ENCODE data around the gene TOP2B.

Gene TOP2B

DNA sequence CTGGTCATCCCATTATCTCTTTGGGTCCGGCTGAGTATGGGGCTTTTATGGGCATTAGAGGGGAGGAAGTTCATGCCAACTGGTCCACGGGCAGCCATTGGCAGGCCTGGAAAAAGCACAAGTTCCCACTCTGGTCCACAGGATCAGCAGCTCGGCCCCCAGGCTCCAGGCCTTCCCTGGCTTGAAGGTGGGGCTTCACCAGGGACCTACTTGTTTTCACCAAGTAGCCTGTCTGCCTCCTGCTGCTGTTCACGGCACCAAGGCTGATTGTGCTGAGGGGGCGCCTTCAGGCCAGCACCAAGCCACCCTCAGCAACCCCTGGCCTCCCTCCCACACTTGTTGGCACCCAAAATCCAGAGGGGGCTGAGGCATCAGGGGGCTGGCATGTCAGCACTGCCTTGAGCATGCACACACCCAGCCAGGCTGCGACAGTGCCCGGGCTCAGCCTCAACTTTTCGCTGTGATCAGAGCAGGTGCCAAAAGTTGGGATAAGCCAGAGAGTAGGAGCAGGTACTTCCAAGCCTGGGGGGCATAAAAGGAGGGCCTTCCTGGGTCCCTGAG is 9.1 kb upstream of the TOP2B start:
- DNase-seq (ENCODE audit: low spot score) = no peak

DNA sequence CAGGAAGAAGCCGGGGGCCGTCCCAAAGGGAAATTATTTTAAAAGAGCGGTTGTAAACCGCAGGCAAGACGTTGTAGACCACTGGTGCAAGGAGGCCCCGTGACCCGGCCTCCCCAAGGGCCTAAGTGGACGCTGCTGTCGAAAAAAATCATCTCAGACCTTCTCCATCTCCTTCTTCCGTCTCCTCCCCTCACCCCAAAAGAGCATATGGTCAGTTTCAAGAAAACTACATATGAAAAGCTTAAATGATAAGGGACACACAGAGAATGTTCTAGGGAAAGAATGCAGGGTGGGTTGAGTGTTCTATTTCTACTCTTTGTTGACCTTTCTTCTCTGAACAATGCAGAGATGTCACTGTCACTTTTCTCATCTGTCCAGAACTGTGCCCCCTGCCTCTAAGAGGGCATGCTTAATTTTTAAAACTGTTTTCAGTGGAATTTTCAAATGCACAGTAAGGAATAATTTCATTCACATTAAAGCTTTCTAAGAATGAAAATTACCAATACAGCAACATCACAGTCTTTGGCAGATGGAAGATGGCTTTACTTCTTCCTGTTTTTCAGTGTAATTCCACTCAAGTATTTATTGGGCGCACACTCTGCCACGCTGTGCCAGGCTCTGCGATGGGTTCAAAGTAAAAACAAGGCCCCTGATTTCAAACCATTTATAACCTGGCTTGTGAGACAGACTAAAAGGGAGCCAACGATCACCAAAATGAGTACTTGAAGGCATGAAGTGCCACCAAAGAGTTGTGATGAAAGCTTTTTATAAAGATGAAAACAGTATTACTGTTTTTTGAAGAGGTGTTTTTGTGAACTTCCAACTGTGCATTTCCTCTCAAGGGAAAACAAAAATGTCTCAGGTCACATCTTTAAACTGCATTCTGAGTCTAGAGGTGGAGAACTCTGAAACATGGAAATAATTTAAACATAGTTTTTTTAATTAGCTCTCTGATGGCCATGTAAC is 891 bp upstream of the TOP2B start:
- DNase-seq (ENCODE audit: low spot score) = peak; percentile 21

DNA sequence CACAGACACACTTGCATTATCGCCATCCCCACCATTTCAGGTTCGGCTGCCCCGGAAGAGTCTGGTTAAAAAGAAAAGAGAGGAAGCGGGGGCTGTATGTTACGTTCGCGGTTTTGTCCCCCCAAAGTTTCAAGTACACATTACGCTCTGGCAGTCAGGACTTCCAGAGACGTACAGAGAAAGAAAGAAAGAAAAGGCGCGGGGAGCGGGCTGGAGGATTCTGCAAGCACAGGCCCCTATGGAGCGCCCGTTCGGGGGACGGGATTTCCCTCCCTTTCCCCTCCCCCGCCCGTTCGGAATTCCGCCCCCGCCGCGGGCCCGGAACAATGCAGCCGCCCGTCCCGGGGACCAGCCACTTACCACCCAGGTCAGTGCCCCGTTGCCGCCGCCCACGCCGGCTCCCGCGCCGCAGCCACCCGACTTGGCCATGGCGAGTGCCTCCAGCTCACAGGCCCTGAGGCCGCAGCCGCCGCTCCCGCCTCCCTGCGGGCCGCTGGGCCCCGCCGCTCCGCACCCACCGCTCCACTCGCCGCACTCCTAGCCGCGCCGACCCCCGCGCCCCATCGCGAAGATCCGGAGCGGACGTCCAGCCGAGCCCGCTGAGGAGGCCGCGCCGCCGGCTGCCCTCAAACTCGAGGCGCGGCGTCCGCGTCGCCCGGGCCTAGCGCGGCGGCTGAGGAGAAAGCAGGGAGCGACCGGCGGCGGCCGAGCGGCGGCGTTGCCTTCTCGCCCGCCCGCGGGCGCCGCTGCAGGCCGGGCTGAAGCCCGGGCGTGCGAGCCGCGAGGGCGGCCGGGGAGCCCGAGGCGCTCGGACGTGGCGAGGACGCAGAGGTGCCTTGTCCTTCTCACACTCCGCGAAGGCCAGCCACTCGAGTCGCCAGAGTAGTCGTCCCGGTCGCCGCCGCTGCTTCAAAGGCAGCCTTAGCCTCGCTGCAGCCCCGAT is 567 bp downstream of the TOP2B start:
- DNase-seq (ENCODE audit: low spot score) = peak; percentile 27

DNA sequence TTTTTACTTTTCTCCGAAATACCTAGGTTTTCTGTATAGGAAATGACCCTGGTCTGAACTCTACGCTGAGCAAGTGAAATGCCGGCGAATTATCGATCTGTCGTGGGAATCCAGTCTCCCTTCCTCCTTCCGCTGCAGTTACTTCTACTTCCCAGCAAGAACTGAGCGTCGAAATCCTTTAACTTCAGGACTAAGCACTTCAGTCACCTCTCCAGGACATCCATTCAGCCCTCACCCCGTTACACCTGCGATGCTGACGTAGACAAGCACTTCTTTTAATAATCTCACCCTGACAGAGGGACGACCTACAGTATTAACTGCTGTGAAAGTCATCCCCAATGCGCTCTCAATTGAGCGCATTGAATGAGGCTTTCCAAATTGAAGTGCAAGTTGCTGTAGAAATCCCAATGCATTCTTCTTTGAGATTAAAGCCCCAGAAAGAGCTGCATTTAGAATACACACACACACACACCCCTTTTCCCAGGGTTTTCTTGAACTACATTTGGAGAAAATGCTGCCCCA is 1.3 kb downstream of the TOP2B start:
- DNase-seq (ENCODE audit: low spot score) = peak; percentile 9

DNA sequence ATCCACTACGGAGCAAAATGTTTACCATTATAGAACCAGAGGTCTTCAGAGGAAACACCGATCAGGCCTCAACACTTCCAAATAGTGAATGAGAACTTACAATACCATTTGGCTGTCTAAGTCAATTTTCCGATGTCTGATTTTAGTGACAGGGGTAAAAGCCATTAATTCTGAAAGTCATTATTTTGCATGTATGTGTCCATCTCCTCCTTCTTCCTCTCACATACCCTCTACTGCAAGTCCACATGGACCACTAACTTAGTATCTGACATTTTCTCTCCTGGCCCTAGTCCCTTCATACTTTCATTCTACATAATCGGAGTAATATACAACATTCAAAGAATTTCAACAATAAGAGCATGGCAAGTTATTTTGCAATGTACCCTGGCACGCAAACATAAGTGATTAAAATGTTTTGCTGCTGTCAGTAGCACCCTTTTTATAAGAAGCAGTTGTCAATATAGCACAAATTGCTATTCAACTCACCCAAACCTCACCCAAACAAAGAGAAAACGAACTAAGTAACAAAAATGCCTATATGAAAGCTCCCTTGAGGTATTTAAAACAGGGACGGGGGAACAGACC is 1.9 kb downstream of the TOP2B start:
- DNase-seq (ENCODE audit: low spot score) = peak; percentile 5

DNA sequence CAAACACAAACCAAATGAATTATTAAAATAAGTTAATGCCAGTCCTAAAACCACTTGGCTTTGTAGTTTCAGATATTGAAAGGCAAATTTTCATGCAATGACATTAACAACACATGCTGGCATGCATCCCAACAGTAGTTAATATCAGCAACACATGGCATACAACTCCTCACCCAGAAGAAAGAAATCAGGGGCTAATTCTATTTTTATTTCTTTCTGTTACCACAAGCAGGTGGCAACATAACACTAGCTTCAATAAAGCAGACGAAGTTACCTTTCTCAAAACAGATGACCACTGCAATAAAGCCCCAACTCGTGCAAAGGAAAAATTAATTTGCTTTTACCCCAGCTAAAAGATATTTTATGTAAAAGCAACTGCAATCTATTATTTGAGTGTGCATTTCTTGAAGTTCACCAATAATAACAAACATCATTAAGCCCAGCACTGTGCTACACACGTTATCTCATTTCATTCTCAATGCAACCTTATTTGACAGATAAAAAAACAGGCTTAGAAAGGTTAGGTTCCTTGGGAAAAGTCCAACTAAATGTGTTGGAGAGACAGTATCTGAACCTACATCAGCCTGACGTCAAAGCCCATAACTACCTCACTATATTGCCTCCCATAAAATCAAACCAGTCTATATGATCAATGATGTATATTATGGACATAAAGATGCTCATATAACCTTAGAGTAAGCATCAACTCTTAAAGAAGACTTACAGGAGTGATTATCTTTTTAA is 2.8 kb downstream of the TOP2B start:
- no peak for DNase-seq (ENCODE audit: low spot score)

DNA sequence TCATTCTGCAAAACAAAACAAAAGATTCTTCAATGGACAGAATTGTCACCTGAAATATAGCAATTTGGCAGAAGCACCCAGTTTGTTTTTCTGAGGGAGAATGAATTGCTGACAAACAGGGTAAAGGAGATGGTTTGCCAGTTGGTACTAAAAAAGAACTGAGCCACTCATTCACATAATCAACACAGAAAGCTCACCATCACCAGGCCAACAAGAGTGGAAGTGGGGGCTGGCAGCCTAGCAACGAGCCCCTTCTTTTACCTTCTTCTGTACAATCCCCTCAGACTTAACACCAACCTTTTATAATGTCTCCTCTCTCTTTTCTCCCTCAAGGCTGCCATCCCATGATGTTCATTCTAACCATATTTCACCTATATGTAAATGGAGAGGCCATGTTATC is 5.9 kb downstream of the TOP2B start:
- no peak for DNase-seq (ENCODE audit: low spot score)

DNA sequence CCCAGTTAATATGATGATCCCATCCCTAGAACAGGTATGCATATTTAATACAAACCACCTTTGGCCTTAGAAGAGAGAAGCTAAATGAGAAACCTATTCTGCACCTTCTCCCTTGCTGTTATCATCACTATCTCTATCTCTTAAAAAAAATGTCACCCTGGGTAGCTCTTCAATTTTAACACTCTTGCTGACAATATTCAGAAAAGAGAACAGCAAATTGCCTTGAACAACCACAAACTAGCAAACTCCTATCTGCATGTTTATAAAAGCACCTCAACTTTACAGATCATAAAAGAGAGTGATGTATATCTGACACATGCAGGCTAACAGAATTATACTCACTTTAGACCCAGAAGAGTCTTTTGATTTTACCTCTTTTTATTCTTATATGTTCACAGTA is 7.4 kb downstream of the TOP2B start:
- no peak for DNase-seq (ENCODE audit: low spot score)

DNA sequence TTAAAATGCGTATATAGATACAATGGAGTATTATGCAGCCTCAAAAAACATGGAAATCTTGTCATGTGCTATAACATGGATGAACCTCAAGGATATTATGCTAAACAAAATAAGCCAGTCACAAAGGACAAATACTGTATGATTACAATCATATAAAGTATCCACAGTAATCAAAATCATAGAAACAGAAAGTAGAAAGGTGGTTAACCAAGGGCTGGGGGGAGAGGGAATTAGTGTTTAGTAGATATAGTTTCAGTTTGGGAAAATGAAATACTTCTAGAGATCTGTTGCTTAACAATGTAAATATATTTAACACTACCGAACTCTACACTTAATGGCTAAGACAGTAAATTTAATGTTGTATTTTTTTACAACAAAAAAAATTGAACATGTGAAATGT is 9.0 kb downstream of the TOP2B start:
- DNase-seq (ENCODE audit: low spot score) = no peak

DNA sequence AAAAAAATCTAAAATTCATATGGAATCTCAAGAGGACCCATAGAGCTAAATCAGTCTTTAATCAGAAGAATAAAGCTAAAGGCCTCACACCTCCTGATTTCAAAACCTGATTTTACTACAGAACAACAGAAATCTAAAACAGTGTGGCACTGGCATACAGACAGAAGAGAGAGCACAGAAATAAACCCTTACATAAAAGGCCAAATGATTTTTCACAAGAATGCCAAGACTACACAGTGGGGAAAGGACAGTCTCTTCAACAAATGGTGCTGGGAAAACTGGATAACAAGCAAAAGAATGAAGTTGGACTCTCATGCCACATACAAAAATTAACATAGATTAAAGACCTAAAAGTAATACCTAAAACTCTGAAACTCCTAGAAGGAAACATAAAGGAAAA is 10.1 kb downstream of the TOP2B start:
- no peak for DNase-seq (ENCODE audit: low spot score)

DNA sequence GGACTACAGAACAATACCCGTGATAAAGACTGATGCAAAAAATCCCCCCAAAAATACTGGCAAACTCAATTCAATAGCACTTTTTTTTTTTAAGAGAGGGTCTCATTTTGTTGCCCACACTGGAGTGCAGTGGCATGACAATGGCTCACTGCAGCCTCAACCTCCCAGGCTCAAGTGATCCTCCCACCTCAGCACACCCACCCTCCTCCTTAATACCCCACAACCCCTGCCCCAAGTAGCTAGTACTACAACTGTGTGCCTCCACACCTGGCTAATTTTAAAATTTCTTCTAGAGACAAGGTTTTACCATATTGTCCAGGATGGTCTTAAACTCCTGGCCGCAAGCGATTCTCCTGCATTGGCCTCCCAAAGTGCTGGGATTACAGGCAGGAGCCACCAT is 11.4 kb downstream of the TOP2B start:
- DNase-seq (ENCODE audit: low spot score) = no peak

DNA sequence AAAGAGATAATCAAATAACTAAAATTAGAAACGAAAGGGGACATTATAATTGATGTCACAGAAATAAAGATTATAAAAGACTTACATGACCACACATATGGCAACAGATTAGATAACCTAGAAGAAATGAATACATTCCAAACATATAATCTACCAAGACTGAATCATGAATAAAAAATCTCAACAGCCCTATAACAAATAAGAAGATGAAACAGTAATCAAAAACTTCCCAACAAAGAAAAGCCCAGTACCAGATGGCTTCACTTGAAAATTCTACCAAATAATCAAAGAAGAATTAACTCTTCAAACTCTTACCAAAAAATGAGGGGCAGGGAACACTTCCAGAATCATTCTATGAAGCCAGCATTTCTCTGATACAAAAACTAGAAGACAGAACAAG is 11.8 kb downstream of the TOP2B start:
- no peak for DNase-seq (ENCODE audit: low spot score)

DNA sequence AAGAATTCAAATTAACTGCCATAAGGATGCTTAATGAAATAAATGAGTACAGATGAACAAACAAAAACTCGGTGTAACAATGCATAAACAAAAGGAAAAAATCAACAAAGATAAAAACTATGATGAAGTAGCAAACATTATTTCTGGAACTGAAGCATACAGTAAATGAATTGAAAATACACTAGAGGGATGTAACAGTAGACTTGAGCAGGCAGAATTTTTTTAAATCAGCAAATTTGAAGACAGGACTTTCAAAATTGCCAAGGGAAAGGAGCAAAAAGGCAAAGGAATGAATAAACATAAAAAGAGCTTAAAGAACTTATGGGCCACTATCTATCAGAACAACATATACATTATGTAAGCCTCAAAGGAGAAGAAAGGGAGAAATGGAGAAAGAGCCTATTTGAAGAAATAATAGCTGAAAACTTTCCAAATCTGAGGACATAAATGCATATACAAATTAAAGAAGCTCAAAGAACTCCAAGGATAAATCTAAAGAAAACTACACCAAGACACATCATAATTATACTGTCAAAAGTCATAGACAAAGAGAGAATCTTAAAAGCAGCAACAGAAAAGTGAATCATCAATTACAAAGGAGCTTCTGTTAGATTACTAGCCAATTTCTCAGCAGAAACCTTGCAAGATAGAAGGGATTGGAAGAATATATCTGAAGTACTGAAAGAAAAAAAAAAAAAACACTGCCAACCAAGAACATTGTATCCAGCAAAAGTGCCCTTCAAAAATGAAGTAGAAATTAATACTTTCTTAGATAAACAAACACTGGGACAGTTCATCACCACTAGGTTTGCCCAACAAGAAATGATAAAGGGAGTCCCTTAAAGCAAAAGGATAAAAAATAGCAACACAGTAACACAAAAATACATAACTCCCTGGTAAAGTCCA is 15.5 kb downstream of the TOP2B start:
- no peak for DNase-seq (ENCODE audit: low spot score)

DNA sequence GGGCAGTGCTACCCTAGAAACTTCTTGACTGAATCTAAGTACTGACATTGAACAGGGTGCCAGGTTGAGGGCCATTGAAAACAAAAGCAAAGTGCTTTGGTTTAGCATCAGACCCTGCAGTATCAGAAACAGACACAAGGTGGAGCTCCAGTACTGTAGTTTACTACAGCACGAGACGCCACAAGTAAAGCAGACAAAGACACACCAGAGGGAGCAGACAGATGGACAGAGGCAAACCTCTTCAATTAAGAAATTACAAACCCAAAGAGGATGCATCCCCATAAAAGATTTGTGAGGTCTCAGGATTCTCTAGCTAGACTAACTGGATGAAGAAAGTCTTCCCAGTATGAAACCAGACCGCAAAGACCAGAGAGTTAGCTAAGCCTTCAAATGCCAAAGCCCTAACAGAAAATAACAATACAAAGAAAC is 16.6 kb downstream of the TOP2B start:
- peak; percentile 86 for DNase-seq (ENCODE audit: low spot score)

DNA sequence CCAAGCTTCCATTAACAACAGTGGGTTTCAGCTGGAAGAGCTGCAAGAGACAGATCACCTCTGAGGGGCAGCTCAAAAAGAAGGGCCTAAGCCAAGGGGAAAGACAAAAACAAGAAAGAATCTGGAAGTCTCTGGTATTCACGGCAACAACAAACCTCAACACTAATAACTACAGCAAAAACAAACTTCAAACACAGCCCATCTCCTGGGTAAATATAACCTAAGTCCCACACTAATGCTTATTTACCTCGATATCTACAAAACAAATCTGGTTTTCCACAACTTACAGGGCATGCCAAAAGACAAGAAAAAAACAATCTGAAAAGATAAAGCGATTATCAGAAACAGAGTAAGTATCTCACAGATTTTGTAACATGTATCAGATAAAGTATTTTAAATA is 29.7 kb downstream of the TOP2B start:
- no peak for DNase-seq (ENCODE audit: low spot score)

DNA sequence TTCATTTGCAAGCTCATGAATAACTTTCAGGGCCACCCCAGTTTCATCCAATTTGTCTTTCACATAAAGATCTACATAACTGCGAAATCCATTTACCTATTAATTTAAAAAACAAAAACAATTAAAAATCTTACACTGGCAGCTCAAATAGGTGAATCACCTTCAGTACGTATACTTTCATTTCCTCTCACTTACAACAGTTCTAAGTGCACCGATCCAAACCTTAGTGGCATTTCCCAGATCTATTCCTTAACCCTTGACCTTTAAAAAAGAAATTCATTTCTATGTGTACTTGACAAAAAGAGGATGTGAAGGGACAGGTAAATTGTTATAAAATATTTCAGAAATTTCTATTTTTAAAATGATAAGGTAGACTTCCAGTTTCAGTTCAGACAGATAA is 30.8 kb downstream of the TOP2B start:
- no peak for DNase-seq (ENCODE audit: low spot score)

DNA sequence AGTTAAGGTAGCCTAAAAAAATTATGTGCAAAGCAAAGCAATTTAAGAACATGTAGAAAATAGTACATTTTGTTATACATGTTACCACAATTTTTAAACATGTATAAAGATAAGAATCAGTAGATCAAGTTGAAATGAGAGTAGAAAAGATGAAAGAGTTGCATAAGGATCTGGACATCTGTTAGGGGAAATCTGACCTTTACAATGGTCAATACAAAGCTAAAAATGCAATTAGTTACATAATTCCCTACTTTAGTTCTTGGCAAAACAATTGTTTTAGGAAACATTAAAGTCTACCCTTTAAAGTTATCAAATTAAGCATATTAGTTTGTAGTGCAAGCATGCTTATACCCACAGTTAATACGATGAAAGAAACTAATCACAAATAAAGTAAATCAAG is 32.7 kb downstream of the TOP2B start:
- DNase-seq (ENCODE audit: low spot score) = no peak

DNA sequence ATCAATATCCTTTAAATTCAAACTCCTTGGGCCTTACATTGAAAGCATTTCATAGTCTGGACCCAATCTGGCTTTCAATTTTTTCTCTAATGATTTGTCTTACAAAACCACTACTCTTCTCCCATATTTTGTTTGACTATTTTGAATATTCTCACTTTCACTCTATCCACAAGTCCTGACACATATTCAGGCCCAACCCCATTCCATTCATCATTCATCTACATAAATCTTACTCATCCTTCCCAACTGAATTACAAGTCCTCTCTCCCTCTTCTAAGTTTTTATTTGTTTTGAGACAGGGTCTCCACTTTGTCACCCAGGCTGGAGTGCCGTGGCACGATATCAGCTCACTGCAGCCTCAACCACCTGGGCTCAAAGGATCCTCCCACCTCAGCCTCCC is 43.6 kb downstream of the TOP2B start:
- no peak for DNase-seq (ENCODE audit: low spot score)

DNA sequence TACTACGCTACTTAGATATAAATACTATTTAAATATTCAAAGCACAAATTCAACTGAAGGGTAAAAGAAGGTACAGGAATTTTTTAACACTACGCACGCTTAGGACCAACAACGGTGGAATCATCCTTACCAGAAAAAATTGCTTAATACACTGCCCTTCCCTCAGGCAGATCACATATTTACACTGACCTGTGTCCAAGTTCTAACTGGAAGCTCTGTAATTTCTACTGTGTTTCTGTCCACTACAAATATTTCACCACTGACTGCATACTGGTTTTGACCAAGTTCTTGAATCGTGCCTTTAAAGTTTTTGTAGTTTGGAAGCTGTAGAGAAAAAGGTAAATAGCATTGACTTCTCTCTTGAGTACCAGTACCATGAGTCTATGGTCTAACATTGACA is 44.2 kb downstream of the TOP2B start:
- DNase-seq (ENCODE audit: low spot score) = no peak

DNA sequence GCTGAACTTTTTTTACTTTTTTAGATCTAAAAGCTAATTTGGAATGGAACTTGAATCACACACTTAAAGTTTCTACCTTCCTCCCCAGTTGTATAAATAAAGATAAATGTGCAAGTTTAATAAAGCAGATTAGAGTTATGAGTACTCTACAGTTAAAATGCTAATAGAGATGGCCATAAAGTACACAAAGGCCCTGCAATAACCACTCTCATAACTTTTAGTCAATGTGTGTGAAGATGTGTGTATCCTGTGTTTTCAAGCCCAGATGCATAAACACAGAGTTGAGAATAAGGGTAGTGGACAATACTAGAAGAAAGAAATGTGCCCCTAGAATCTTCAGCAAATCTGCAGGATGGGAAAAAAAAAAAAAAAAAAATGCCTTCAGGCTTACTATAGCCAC is 45.3 kb downstream of the TOP2B start:
- no peak for DNase-seq (ENCODE audit: low spot score)
